HK-2 (cell line): Measurements from ENCODE around the gene PNPLA6.

Source experiments
- DNase-seq: peaks from one replicate; pipeline ENCODE4 v3.0.0-alpha.2; 2018; ENCODE audit not compliant: unreplicated experiment

Gene PNPLA6

GRCh38 chr19:7515645-7516151, 19.8 kb upstream of the PNPLA6 start, which contains the start of gene ZNF358:
TSS of gene ZNF358 (plus strand) at chr19:7516103. CDS start at chr19:7519243, 3,140 bp downstream.
- peak; percentile 75 for DNase-seq

GRCh38 chr19:7516333-7516732, 19.2 kb upstream of the PNPLA6 start:
- no peak for DNase-seq

GRCh38 chr19:7516878-7517277, 18.6 kb upstream of the PNPLA6 start:
- no peak for DNase-seq

GRCh38 chr19:7519361-7520130, 16.0 kb upstream of the PNPLA6 start:
- DNase-seq: no peak

GRCh38 chr19:7520131-7521051, 15.1 kb upstream of the PNPLA6 start:
- no peak for DNase-seq

- DNase-seq: no peak
These were observed 13.9 kb upstream of the PNPLA6 start for GRCh38 chr19:7521551-7522071.

- peak; percentile 98 for DNase-seq
These were observed 13.2 kb upstream of the PNPLA6 start, which contains the start of gene MCOLN1 for GRCh38 chr19:7522072-7522922. TSS of gene MCOLN1 (plus strand) at chr19:7522624. CDS start at chr19:7522751, 127 bp downstream.

GRCh38 chr19:7522923-7523667, 12.4 kb upstream of the PNPLA6 start:
- DNase-seq: no peak

- no peak for DNase-seq
These were observed 11.0 kb upstream of the PNPLA6 start for GRCh38 chr19:7524523-7524922.

- DNase-seq: no peak
These were observed 10.4 kb upstream of the PNPLA6 start for GRCh38 chr19:7524992-7525739.

- no peak for DNase-seq
These were observed 9.2 kb upstream of the PNPLA6 start for GRCh38 chr19:7526059-7526929.

- DNase-seq: no peak
These were observed 7.9 kb upstream of the PNPLA6 start for GRCh38 chr19:7527516-7528191.

GRCh38 chr19:7528192-7528519, 7.4 kb upstream of the PNPLA6 start:
- no peak for DNase-seq

GRCh38 chr19:7528522-7529245, 6.8 kb upstream of the PNPLA6 start:
- no peak for DNase-seq

GRCh38 chr19:7529246-7529600, 6.3 kb upstream of the PNPLA6 start:
- no peak for DNase-seq

GRCh38 chr19:7529610-7530490, 5.7 kb upstream of the PNPLA6 start:
- DNase-seq: no peak
